Thyroid gland (tissue), 4 donors: ENCODE measurements around the gene ANKZF1. TPM values are rescaled to one million over a fixed set of nuclear protein-coding genes. Genes with fewer than 3 reads are reported as not detected.

Experiments
- DNase-seq, 2 donors: peaks; one replicate each; pipeline ENCODE4 v3.0.0-alpha.2; 2019
- H3K27ac ChIP-seq, 3 donors: fragments of 200-600 bp; sonication (generic); 1 replicate in 2 of 3; 2 replicates in 1 of 3; pipeline ENCODE4 v1.5.1; 2016 to 2019; ENCODE audit warnings: mild to moderate bottlenecking in 1 of 3, moderate library complexity in 1 of 3
- H3K27me3 ChIP-seq: fragments of 200-600 bp; sonication (generic); one replicate; pipeline ENCODE4 v1.5.1; 2019
- H3K36me3 ChIP-seq, 2 donors: fragments of 200-600 bp; sonication (generic); one replicate each; pipeline ENCODE4 v1.5.1; 2016 to 2019
- H3K4me1 ChIP-seq, 2 donors: fragments of 200-600 bp; sonication (generic); one replicate each; pipeline ENCODE4 v1.5.1; 2017 to 2019
- H3K4me3 ChIP-seq, 3 donors: fragments of 200-600 bp; sonication (generic); replicated peaks in 1 of 3; 1 replicate in 2 of 3; 2 replicates in 1 of 3; pipeline ENCODE4 v1.5.1; 2016; ENCODE audit warnings: mild to moderate bottlenecking in 1 of 3
- H3K9me3 ChIP-seq: fragments of 200-600 bp; sonication (generic); one replicate; pipeline ENCODE4 v1.5.1; 2017
- POLR2A ChIP-seq, 2 donors: fragments of 450-650 bp; IDR thresholded peaks; one replicate each; pipeline ENCODE4 v1.6.1; 2017; ENCODE audit warnings: antibody characterized with exemption in 2 of 2, mild to moderate bottlenecking in 2 of 2, moderate library complexity in 1 of 2
- WGBS, 2 donors: methylation state at CpG; one replicate each; pipeline ENCODE4 v1.1.5; 2017; 5-methylcytosine and 5-hydroxymethylcytosine counted together
- intact Hi-C: fragments of 100-400 bp; cut with DNase I; formaldehyde crosslinking; loops from one replicate; pipeline ENCODE4 v1.15.1; 2023
- total RNA-seq, 4 donors: library from RNA; depleted of rRNA; stranded (reverse); fragments of >200 nt; gene quantifications; one replicate each; pipeline ENCODE4 v1.2.3, GENCODE V29; 2016
- TF ChIP-seq, protein P1 (sequence below), 6 experiments: fragments of 200-600 bp in 3 of 6; fragments of 450-650 bp in 3 of 6; sonication (generic) in 3 of 6; IDR thresholded peaks; one replicate each; pipeline ENCODE4 v1.5.1; 2016 to 2019; ENCODE audit warnings: antibody characterized with exemption in 6 of 6, mild to moderate bottlenecking in 2 of 6, inconsistent platforms in 1 of 6, moderate library complexity in 1 of 6

Gene ANKZF1
- total RNA-seq, 4 donors from 2014 or later = 38.1 to 66.4 (median 45.5) TPM

GRCh38 chr2:219261024-219261855 lies 31.6 kb downstream of the ANKZF1 start:
- Histone ChIP-seq H3K36me3 (no peaks in the 10 kb centered on the region), H3K27me3 (no peaks in the 10 kb centered on the region), H3K4me3 (no peak overlapping the region), H3K9me3 (no peaks in the 10 kb centered on the region), H3K4me1 (no peaks in the 10 kb centered on the region), H3K27ac (no peak overlapping the region)
- intact Hi-C loops = no loop called here
- WGBS, 2 donors = 63 to 69% methylated on average over 5 of the region's 5 CpGs
- no peak for DNase-seq
- TF ChIP-seq POLR2A (IDR thresholded peaks at IDR 0.05) = no peak
- TF ChIP-seq, protein P1, sequence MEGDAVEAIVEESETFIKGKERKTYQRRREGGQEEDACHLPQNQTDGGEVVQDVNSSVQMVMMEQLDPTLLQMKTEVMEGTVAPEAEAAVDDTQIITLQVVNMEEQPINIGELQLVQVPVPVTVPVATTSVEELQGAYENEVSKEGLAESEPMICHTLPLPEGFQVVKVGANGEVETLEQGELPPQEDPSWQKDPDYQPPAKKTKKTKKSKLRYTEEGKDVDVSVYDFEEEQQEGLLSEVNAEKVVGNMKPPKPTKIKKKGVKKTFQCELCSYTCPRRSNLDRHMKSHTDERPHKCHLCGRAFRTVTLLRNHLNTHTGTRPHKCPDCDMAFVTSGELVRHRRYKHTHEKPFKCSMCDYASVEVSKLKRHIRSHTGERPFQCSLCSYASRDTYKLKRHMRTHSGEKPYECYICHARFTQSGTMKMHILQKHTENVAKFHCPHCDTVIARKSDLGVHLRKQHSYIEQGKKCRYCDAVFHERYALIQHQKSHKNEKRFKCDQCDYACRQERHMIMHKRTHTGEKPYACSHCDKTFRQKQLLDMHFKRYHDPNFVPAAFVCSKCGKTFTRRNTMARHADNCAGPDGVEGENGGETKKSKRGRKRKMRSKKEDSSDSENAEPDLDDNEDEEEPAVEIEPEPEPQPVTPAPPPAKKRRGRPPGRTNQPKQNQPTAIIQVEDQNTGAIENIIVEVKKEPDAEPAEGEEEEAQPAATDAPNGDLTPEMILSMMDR (IDR thresholded peaks at IDR 0.05) = no peak

GRCh38 chr2:219266232-219266631 lies 36.6 kb downstream of the ANKZF1 start:
- Histone ChIP-seq H3K27ac (no peak overlapping the region), H3K9me3 (no peaks in the 10 kb centered on the region), H3K4me3 (no peak overlapping the region), H3K27me3 (no peaks in the 10 kb centered on the region), H3K36me3 (no peaks in the 10 kb centered on the region), H3K4me1 (peaks cover 0 to 10% of the 10 kb centered on the region in 2 donors)
- 48 to 49% methylated on average over 4 to 5 of the region's 5 CpGs for WGBS, 2 donors
- peak; percentile 64 to 67 for DNase-seq
- TF ChIP-seq POLR2A (IDR thresholded peaks at IDR 0.05) = no peak
- TF ChIP-seq, protein P1 (IDR thresholded peaks at IDR 0.05) = no peak
- intact Hi-C loops = no loop called here

GRCh38 chr2:219266886-219267285 lies 37.3 kb downstream of the ANKZF1 start:
- DNase-seq = no peak
- TF ChIP-seq POLR2A (IDR thresholded peaks at IDR 0.05) = no peak
- TF ChIP-seq, protein P1 (IDR thresholded peaks at IDR 0.05) = no peak
- Histone ChIP-seq H3K36me3 (no peaks in the 10 kb centered on the region), H3K9me3 (no peaks in the 10 kb centered on the region), H3K4me3 (no peak overlapping the region), H3K27me3 (no peaks in the 10 kb centered on the region), H3K4me1 (peaks cover 0 to 10% of the 10 kb centered on the region in 2 donors), H3K27ac (no peak overlapping the region)
- intact Hi-C loops = no loop called here
- 85 to 88% methylated on average over 1 of the region's 1 CpG for WGBS, 2 donors

- intact Hi-C loops = no loop called here
- TF ChIP-seq POLR2A (IDR thresholded peaks at IDR 0.05) = no peak
- TF ChIP-seq, protein P1 (IDR thresholded peaks at IDR 0.05) = no peak
These were observed 38.7 kb downstream of the ANKZF1 start for GRCh38 chr2:219268294-219268693.

DNA sequence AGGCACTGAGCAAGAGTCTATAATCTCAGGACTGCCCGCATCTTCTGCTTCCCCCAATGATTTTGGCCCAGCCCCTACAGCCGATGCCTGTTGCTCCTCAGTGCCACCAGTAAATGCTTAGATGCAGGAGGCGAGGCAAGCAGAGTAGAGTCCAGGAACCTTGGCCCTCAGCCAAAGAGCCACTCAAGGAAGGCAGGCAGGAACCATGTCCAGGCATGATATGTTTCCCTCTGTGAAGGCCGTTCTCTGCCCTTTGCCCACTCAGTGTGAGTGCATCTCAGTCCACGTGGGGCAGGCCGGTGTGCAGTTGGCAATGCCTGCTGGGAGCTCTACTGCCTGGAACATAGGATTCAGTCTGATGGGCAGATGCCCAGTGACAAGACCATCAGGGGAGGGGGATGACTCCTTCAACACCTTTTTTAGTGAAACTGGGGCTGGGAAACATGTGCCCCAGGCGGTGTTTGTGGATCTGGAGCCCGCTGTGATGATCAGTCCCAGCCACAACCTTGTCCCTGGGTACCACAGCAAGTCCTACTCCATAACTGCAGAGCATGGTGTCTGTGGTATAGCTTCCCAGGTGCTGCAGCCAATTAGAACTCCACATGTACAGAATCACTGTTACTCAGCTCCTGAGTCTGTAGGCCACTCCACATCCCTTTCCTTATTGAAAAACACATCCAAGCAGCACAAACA lies 39.9 kb downstream of the ANKZF1 start:
- peak; percentile 95 to 96 for DNase-seq
- Histone ChIP-seq H3K36me3 (no peaks in the 10 kb centered on the region), H3K4me1 (peaks cover 0 to 18% of the 10 kb centered on the region in 2 donors), H3K9me3 (no peaks in the 10 kb centered on the region), H3K27ac (no peak overlapping the region), H3K27me3 (no peaks in the 10 kb centered on the region), H3K4me3 (no peak overlapping the region)
- WGBS, 2 donors = 38 to 40% methylated on average over 8 of the region's 8 CpGs
- intact Hi-C loops = no loop called here
- TF ChIP-seq POLR2A (IDR thresholded peaks at IDR 0.05) = no peak
- TF ChIP-seq, protein P1 (IDR thresholded peaks at IDR 0.05) = no peak

More at GRCh38 chr2:219268294-219268693, 38.7 kb downstream of the ANKZF1 start:
- WGBS, 2 donors = 88 to 96% methylated on average over 2 of the region's 2 CpGs
- no peak overlapping the region for H3K4me3 ChIP-seq
- DNase-seq = no peak
- no peaks in the 10 kb centered on the region for H3K9me3 ChIP-seq
- no peaks in the 10 kb centered on the region for H3K36me3 ChIP-seq
- H3K27me3 ChIP-seq = no peaks in the 10 kb centered on the region
- H3K27ac ChIP-seq = no peak overlapping the region
- H3K4me1 ChIP-seq = peaks cover 0 to 10% of the 10 kb centered on the region in 2 donors
